MCF 10A (cell line): ENCODE results near the gene ABCC8. TPM values are rescaled to one million over a fixed set of nuclear protein-coding genes. Genes with fewer than 3 reads are reported as not detected.

Source experiments
- BruUV-seq: library from RNA; stranded (reverse); fragments of 400-500 nt; replicated peaks from 2 replicates; lab custom pipeline; 2021; lab: Mats Ljungman, UMichigan
- CTCF ChIA-PET: fragments of 300-600 bp; sonication (Branson Sonifier 250); formaldehyde crosslinking; extraction: SDS; loops from one replicate; lab custom pipeline; 2021; ENCODE audit warnings: antibody characterized with exemption, inconsistent platforms; lab: Yijun Ruan, JAX
- POLR2A ChIA-PET: fragments of 300-600, 350-650 bp; sonication (Branson Sonifier 250); formaldehyde crosslinking; extraction: SDS; loops from one replicate; lab custom pipeline; 2020; ENCODE audit warnings: antibody characterized with exemption, inconsistent platforms; lab: Yijun Ruan, JAX
- DNase-seq: peaks from one replicate; pipeline ENCODE4 v3.0.0-alpha.2; 2018; ENCODE audit not compliant: unreplicated experiment
- H3K27ac Mint-ChIP-seq: one replicate; pipeline ENCODE4 v1.8.0; 2022; ENCODE audit warnings: mild to moderate bottlenecking, low read depth, mixed read lengths; ENCODE audit not compliant: unreplicated experiment
- H3K27me3 Mint-ChIP-seq: one replicate; pipeline ENCODE4 v1.8.0; 2022; ENCODE audit warnings: mixed read lengths; ENCODE audit not compliant: insufficient read depth, unreplicated experiment
- H3K36me3 Mint-ChIP-seq: one replicate; pipeline ENCODE4 v1.8.0; 2022; ENCODE audit warnings: mild to moderate bottlenecking, moderate library complexity, mixed read lengths; ENCODE audit not compliant: insufficient read depth, unreplicated experiment
- H3K4me1 Mint-ChIP-seq: one replicate; pipeline ENCODE4 v1.8.0; 2022; ENCODE audit warnings: mixed read lengths; ENCODE audit not compliant: insufficient read depth, unreplicated experiment
- H3K4me3 Mint-ChIP-seq: one replicate; pipeline ENCODE4 v1.8.0; 2022; ENCODE audit warnings: mild to moderate bottlenecking, moderate library complexity, mixed read lengths; ENCODE audit not compliant: unreplicated experiment
- H3K9me3 Mint-ChIP-seq: one replicate; pipeline ENCODE4 v1.8.0; 2022; ENCODE audit warnings: mixed read lengths; ENCODE audit not compliant: unreplicated experiment
- intact Hi-C: fragments of 100-400 bp; cut with micrococcal nuclease; formaldehyde crosslinking; loops from 2 replicates; pipeline ENCODE4 v1.14.1; 2022
- total RNA-seq: library from RNA; stranded (reverse); gene quantifications from 2 replicates; pipeline ENCODE4 v1.2.3, GENCODE V29; 2022
- TF ChIP-seq, protein P1 (sequence below): fragments of 200-600 bp; IDR thresholded peaks from one replicate; pipeline ENCODE4 v1.8.0; 2022; ENCODE audit warnings: antibody characterized with exemption, mild to moderate bottlenecking; ENCODE audit not compliant: unreplicated experiment

Gene ABCC8
- total RNA-seq, 1 experiment from 2014 or later, result not detected

DNA sequence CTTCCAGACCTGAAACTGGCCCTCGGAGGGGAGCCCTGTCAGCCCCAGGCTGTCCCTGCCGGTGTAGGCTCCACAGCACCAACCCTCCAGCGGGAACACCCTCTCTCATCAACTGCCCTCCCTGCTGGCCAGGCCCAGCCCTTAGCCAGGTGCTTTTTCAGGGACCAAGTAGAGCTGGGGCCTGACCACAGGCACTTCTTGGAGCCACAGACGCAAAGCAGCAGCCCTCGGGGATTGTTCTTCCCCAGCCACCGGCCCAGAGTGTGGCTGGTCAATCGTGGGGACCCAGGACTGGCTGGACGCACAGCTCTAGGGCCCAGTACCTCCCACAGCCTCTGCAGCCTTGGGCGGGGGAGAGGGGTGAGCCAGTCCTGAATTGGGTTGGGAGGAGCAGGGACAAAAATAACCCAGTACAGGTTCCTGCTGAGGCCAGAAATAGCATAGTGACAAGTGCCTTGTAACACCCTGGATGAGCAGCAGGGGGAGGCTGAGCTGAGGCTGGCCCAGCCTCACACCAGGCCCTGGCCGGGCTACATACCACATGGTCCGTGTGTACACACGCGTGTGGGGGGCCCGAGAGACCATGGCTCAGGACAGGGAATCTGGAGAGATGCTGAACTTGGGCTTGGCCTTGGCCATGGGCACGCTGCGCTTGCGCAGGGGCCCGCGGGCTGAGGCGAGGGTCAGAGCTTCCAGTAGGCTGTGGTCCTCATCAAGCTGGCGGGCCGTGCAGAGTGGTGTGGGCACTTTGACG is 90.1 kb downstream of the ABCC8 start:
- no peaks in the 10 kb centered on the region for H3K36me3 Mint-ChIP-seq
- H3K27me3 Mint-ChIP-seq, result no peaks in the 10 kb centered on the region
- TF ChIP-seq, protein P1, sequence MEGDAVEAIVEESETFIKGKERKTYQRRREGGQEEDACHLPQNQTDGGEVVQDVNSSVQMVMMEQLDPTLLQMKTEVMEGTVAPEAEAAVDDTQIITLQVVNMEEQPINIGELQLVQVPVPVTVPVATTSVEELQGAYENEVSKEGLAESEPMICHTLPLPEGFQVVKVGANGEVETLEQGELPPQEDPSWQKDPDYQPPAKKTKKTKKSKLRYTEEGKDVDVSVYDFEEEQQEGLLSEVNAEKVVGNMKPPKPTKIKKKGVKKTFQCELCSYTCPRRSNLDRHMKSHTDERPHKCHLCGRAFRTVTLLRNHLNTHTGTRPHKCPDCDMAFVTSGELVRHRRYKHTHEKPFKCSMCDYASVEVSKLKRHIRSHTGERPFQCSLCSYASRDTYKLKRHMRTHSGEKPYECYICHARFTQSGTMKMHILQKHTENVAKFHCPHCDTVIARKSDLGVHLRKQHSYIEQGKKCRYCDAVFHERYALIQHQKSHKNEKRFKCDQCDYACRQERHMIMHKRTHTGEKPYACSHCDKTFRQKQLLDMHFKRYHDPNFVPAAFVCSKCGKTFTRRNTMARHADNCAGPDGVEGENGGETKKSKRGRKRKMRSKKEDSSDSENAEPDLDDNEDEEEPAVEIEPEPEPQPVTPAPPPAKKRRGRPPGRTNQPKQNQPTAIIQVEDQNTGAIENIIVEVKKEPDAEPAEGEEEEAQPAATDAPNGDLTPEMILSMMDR, result peak; percentile 65
- intact Hi-C loops, result no loop called here
- no TSS peak for BruUV-seq
- H3K4me1 Mint-ChIP-seq, result no peaks in the 10 kb centered on the region
- no peak overlapping the region for H3K27ac Mint-ChIP-seq
- ChIA-PET CTCF (interaction anchor here (0.7 to 2.1 kb wide), 14 partner anchors 26 to 336 kb away, joined by 3 to 19 read pairs (median 4); no protein-coding TSS in a partner anchor), POLR2A (no interaction called here)
- peak; percentile 56 for DNase-seq
- no peak overlapping the region for H3K4me3 Mint-ChIP-seq
- no peaks in the 10 kb centered on the region for H3K9me3 Mint-ChIP-seq

- Mint-ChIP-seq H3K9me3 (no peaks in the 10 kb centered on the region), H3K4me1 (no peaks in the 10 kb centered on the region), H3K36me3 (peaks cover 4% of the 10 kb centered on the region), H3K27ac (no peak overlapping the region), H3K4me3 (no peak overlapping the region), H3K27me3 (no peaks in the 10 kb centered on the region)
- intact Hi-C loops, result no loop called here
- TF ChIP-seq, protein P1, result no peak
- no TSS peak for BruUV-seq
- CTCF ChIA-PET, result interaction anchor here (0.7 to 9.3 kb wide), 13 partner anchors 36 to 593 kb away, joined by 3 to 208 read pairs (median 5); no protein-coding TSS in a partner anchor
- POLR2A ChIA-PET, result no interaction called here
- DNase-seq, result no peak
These were observed 90.7 kb downstream of the ABCC8 start for GRCh38 chr11:17385926-17386325.

- TF ChIP-seq, protein P1, result no peak
- POLR2A ChIA-PET, result no interaction called here
- no peaks in the 10 kb centered on the region for H3K27me3 Mint-ChIP-seq
- no peak overlapping the region for H3K27ac Mint-ChIP-seq
- peaks cover 6% of the 10 kb centered on the region for H3K36me3 Mint-ChIP-seq
- CTCF ChIA-PET, result interaction anchor here (0.6 to 9.3 kb wide), 16 partner anchors 20 to 594 kb away, joined by 3 to 208 read pairs (median 18); no protein-coding TSS in a partner anchor
- no TSS peak for BruUV-seq
- intact Hi-C loops, result no loop called here
- DNase-seq, result no peak
- H3K4me1 Mint-ChIP-seq, result no peaks in the 10 kb centered on the region
- H3K4me3 Mint-ChIP-seq, result no peak overlapping the region
- H3K9me3 Mint-ChIP-seq, result no peaks in the 10 kb centered on the region
These were observed 91.2 kb downstream of the ABCC8 start for GRCh38 chr11:17385492-17385891.

DNA sequence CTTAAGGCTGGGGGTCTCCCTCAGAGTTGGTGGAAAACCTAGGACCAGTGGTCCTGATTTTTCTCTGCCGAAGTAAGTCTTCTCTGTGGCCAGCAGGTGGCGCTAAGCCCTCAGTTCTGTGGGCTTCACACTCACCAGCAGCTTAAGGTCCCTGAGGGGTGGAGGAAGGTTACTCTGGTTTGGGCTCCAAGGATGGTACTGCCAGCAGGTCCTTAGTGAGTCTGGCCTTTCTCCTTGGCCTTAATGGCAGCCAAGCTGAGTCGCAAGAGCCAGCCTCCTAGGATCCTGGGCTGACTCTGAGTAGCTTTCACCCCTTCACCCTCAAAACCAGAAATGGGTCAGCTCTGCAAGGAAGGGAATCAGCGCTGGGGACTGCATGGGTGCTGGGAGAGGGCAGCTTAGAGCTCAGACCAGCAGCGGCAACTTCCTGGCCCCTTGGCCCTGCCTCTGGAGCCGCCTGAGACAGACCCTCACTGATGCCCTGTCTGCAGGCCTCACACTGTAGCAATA is 92.6 kb downstream of the ABCC8 start:
- TF ChIP-seq, protein P1, result peak; percentile 90
- Mint-ChIP-seq H3K9me3 (no peaks in the 10 kb centered on the region), H3K4me3 (no peak overlapping the region), H3K27ac (no peak overlapping the region), H3K4me1 (no peaks in the 10 kb centered on the region), H3K27me3 (no peaks in the 10 kb centered on the region), H3K36me3 (peaks cover 6% of the 10 kb centered on the region)
- peak; percentile 81 for DNase-seq
- CTCF ChIA-PET, result interaction anchor here (0.5 to 9.3 kb wide), 65 partner anchors 9 to 1263 kb away, joined by 3 to 208 read pairs (median 5); partner anchors contain the start of gene OTOG
- POLR2A ChIA-PET, result interaction anchor here (1.1 to 3.0 kb wide), 4 partner anchors 13 to 144 kb away, joined by 3 to 10 read pairs (median 4); no protein-coding TSS in a partner anchor
- no TSS peak for BruUV-seq
- intact Hi-C loops, result loop anchor here (1.0 kb wide), 3 partner anchors 120 to 154 kb away; no protein-coding TSS in a partner anchor
